GM12865 (cell line): Measurements from ENCODE around the gene KIF22.

Experiments
- DNase-seq: peaks from one replicate; pipeline ENCODE4 v3.0.0; 2010; ENCODE audit warnings: low read depth
- H3K4me3 ChIP-seq: 2 replicates; pipeline ENCODE4 v1.5.1; 2011; ENCODE audit warnings: mild to moderate bottlenecking, low read depth, low read length, control low read depth
- CTCF ChIP-seq: IDR thresholded peaks from 2 replicates; pipeline ENCODE4 v1.5.1; 2011; ENCODE audit warnings: low read length, control low read depth, low read depth, inconsistent platforms; ENCODE audit not compliant: insufficient read depth; ENCODE audit errors: missing control alignments

The KIF22 gene

GRCh38 chr16:29794231-29794710 lies 3.7 kb downstream of the KIF22 start:
- no peak overlapping the region for H3K4me3 ChIP-seq
- no peak for TF ChIP-seq CTCF
- no peak for DNase-seq

DNA sequence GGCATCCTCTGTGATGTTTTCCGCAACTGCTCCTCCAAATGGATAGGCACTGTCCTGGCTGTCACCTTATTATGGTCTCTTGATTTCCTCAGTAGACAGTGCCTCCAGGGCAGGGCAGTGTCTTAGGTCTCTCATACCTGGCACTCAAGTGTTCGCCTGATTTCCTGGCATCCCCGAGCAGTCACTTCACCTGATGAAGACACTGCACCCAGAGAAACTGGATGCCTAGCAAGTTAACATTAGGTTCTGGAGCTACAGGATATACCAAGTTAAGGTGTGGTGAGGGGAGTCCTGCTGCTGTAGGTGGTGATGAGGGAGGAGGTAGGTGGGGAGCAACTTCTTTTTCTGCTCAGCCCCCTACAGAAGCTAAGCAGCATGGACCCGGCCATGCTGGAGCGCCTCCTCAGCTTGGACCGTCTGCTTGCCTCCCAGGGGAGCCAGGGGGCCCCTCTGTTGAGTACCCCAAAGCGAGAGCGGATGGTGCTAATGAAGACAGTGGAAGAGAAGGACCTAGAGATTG lies 11.9 kb downstream of the KIF22 start:
- no peak for DNase-seq
- no peak for TF ChIP-seq CTCF
- no peak overlapping the region for H3K4me3 ChIP-seq

DNA sequence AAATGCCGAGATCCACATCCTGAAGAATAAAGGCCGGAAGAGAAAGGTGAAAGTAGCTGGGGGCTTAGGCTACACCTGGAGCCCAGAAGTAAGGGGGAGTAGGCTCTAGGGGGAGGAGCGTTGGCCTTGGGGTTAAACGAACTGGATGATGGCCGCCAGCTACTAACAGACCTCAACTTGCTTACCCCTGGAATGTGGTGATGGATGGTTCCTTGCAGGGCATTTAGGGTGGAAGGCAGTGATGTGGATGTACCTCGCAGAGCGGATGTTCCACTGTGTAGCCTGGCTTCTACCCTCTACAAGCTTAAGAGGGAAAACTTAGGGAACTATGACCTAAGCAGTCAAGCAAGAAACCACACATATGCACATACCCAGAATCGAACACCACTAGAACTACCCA lies 13.5 kb downstream of the KIF22 start:
- H3K4me3 ChIP-seq: no peak overlapping the region
- DNase-seq: no peak
- no peak for TF ChIP-seq CTCF

GRCh38 chr16:29804455-29805231 lies 14.1 kb downstream of the KIF22 start:
- H3K4me3 ChIP-seq: peak overlapping the region; percentile 92
- TF ChIP-seq CTCF: no peak
- no peak for DNase-seq

- TF ChIP-seq CTCF: no peak
- DNase-seq: peak; percentile 99
- H3K4me3 ChIP-seq: peak overlapping the region; percentile 92
Observed at GRCh38 chr16:29805232-29806098, 14.9 kb downstream of the KIF22 start.

DNA sequence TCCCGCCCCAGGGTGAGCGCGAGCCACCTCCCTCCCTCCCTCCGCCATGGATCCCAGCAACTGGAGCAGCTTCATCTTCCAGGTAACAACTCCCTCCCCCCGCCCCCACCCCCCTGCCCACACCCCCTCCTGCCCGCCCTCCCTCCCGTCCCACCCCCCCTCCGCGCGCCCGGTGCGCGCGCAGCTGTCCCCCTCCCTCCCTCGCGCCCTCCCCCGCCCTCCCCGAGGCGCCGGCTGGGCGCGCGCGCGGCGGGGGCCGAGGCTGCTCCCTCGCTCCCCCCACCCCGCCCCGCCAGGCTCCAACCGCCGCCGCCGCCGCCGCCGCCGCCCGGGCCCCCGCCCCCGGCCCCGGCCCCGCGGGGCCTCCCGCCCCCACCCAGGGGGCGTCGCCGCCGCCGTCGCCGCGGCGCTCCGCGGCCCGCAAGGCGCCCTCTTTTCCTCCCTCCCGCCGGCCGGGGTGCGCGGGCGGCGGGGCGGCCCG lies 15.6 kb downstream of the KIF22 start, which contains the start of gene MAZ:
Gene MAZ, plus strand, starts transcription at position 431 of the 481 bp plus-strand sequence. CDS start 173 bp downstream, outside the sequence.
- DNase-seq: no peak
- H3K4me3 ChIP-seq: peak within 1 kb of the TSS; percentile 92
- no peak for TF ChIP-seq CTCF
